Measurements from ENCODE around the gene SLC16A3.

DNA sequence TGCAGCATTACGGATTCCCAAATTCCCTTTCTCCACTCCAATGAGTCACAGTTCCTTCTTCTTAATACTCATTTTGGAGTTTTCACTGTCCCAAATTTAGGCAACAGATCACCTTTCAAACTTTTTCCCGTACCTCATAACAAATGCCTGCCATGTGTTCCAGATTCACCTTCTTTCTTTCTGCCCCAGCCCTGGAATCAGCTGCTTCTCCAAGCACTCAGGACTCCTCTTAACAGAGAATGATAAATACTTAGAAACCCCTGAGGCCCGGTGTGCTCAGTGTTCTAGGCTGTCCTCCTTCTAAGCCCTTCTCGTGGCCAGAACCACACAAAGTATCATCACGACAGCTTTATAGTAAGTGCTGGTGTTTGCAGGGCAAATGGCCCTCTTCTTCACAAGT is 29.7 kb downstream of the SLC16A3 start:
- TF ChIP-seq, protein P1, sequence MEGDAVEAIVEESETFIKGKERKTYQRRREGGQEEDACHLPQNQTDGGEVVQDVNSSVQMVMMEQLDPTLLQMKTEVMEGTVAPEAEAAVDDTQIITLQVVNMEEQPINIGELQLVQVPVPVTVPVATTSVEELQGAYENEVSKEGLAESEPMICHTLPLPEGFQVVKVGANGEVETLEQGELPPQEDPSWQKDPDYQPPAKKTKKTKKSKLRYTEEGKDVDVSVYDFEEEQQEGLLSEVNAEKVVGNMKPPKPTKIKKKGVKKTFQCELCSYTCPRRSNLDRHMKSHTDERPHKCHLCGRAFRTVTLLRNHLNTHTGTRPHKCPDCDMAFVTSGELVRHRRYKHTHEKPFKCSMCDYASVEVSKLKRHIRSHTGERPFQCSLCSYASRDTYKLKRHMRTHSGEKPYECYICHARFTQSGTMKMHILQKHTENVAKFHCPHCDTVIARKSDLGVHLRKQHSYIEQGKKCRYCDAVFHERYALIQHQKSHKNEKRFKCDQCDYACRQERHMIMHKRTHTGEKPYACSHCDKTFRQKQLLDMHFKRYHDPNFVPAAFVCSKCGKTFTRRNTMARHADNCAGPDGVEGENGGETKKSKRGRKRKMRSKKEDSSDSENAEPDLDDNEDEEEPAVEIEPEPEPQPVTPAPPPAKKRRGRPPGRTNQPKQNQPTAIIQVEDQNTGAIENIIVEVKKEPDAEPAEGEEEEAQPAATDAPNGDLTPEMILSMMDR (optimal IDR thresholded peaks at IDR 0.05 in 1 of 3, IDR thresholded peaks at IDR 0.05 in 1 of 3, conservative IDR thresholded peaks at IDR 0.05 in 1 of 3; ENCODE audit: extremely low read depth in 1 of 3, insufficient read depth in 2 of 3, low read length in 3 of 3) = no peak
- TF ChIP-seq EZH2 (IDR thresholded peaks at IDR 0.05; ENCODE audit: low read length) = no peak

Data from keratinocyte (primary cell).